ENCODE data around the gene SLC9A9.

DNA sequence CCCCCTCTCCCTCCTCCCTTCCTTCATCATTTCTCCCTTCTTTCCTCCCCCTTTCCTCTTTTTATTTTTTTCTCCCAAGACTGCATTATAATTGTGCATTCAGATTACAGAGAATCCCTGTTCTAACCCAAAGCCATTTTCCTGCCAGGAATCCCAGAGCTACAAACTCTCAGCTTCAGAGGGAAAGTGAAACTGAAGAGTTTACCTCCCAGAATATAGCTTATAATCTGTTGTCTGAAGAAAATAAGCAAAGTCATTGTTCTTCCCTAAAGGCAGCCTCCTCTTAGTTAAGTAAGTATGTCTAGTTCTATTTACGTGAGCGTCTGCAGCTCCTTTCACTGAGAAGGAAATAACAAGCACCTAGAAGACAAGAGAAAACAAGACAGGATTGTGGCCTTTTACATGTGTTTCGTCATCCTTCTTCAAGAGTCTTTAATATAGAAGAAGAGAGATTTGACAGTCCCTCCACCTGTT lies 631.5 kb downstream of the SLC9A9 start:
- TF ChIP-seq, protein P1, sequence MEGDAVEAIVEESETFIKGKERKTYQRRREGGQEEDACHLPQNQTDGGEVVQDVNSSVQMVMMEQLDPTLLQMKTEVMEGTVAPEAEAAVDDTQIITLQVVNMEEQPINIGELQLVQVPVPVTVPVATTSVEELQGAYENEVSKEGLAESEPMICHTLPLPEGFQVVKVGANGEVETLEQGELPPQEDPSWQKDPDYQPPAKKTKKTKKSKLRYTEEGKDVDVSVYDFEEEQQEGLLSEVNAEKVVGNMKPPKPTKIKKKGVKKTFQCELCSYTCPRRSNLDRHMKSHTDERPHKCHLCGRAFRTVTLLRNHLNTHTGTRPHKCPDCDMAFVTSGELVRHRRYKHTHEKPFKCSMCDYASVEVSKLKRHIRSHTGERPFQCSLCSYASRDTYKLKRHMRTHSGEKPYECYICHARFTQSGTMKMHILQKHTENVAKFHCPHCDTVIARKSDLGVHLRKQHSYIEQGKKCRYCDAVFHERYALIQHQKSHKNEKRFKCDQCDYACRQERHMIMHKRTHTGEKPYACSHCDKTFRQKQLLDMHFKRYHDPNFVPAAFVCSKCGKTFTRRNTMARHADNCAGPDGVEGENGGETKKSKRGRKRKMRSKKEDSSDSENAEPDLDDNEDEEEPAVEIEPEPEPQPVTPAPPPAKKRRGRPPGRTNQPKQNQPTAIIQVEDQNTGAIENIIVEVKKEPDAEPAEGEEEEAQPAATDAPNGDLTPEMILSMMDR (IDR thresholded peaks at IDR 0.05 in 8 of 11, conservative IDR thresholded peaks at IDR 0.05 in 3 of 11), result no peak
- TF ChIP-seq POLR2AphosphoS5 (IDR thresholded peaks at IDR 0.05), result no peak
- TF ChIP-seq POLR2A (IDR thresholded peaks at IDR 0.05), result no peak
